H9 (cell line): Measurements from ENCODE around the gene KIF26A. TPM values are rescaled to one million over a fixed set of nuclear protein-coding genes. Genes with fewer than 3 reads are reported as not detected.

Experiments used
- DNase-seq: peaks from one replicate; pipeline ENCODE4 v3.0.0-alpha.2; 2017
- H2AFZ ChIP-seq: one replicate; pipeline ENCODE4 v1.6.1; 2013; ENCODE audit warnings: mild to moderate bottlenecking, low read length, control low read depth, moderate library complexity
- H2AK5ac ChIP-seq: 2 replicates; pipeline ENCODE4 v1.6.1; 2013; ENCODE audit warnings: low read length, control low read depth, mixed read lengths; ENCODE audit not compliant: insufficient read length
- H2BK120ac ChIP-seq: one replicate; pipeline ENCODE4 v1.6.1; 2013; ENCODE audit warnings: low read depth, mild to moderate bottlenecking, low read length, control low read depth, inconsistent platforms; ENCODE audit not compliant: poor library complexity, severe bottlenecking
- H2BK12ac ChIP-seq: 2 replicates; pipeline ENCODE4 v1.6.1; 2013; ENCODE audit warnings: low read length, control low read depth, mixed read lengths, low read depth; ENCODE audit not compliant: insufficient read length
- H2BK15ac ChIP-seq: 2 replicates; pipeline ENCODE4 v1.6.1; 2013; ENCODE audit warnings: low read depth, low read length, control low read depth
- H2BK20ac ChIP-seq: one replicate; pipeline ENCODE4 v1.6.1; 2013; ENCODE audit warnings: low read depth, mild to moderate bottlenecking, low read length, control low read depth, inconsistent platforms; ENCODE audit not compliant: poor library complexity, severe bottlenecking
- H2BK5ac ChIP-seq: 2 replicates; pipeline ENCODE4 v1.6.1; 2013; ENCODE audit warnings: low read length, control low read depth, mixed read lengths; ENCODE audit not compliant: insufficient read length
- H3K14ac ChIP-seq: 2 replicates; pipeline ENCODE4 v1.6.1; 2013; ENCODE audit warnings: low read length, control low read depth; ENCODE audit not compliant: insufficient read depth
- H3K18ac ChIP-seq: 2 replicates; pipeline ENCODE4 v1.6.1; 2013; ENCODE audit warnings: low read depth, mild to moderate bottlenecking, mixed read lengths, low read length, control low read depth; ENCODE audit not compliant: insufficient read length
- H3K23ac ChIP-seq: 2 replicates; pipeline ENCODE4 v1.6.1; 2013; ENCODE audit warnings: low read length, control low read depth, mixed read lengths, low read depth; ENCODE audit not compliant: insufficient read length
- H3K23me2 ChIP-seq: 2 replicates; pipeline ENCODE4 v1.6.1; 2013; ENCODE audit warnings: low read depth, mild to moderate bottlenecking, mixed read lengths, low read length, control low read depth; ENCODE audit not compliant: insufficient read length, poor library complexity, severe bottlenecking
- H3K27ac ChIP-seq: 2 replicates; pipeline ENCODE4 v1.5.1; 2013; ENCODE audit warnings: low read length, control low read depth, mixed read lengths, low read depth; ENCODE audit not compliant: insufficient read length
- H3K27me3 ChIP-seq: 2 replicates; pipeline ENCODE4 v1.6.1; 2013; ENCODE audit warnings: low read length, control low read depth, inconsistent platforms; ENCODE audit not compliant: insufficient read depth
- H3K4ac ChIP-seq: 2 replicates; pipeline ENCODE4 v1.6.1; 2013; ENCODE audit warnings: low read depth, mild to moderate bottlenecking, control low read depth, inconsistent platforms, low read length, moderate library complexity
- H3K4me1 ChIP-seq: 2 replicates; pipeline ENCODE4 v1.6.1; 2013; ENCODE audit warnings: low read length, control low read depth, inconsistent platforms; ENCODE audit not compliant: insufficient read depth
- H3K4me2 ChIP-seq: 2 replicates; pipeline ENCODE4 v1.6.1; 2013; ENCODE audit warnings: low read length, control low read depth, mixed read lengths; ENCODE audit not compliant: insufficient read length, insufficient read depth
- H3K56ac ChIP-seq: 2 replicates; pipeline ENCODE4 v1.6.1; 2013; ENCODE audit warnings: low read depth, mild to moderate bottlenecking, mixed read lengths, low read length, control low read depth; ENCODE audit not compliant: insufficient read length
- H3K79me1 ChIP-seq: 2 replicates; pipeline ENCODE4 v1.6.1; 2013; ENCODE audit warnings: low read depth, mild to moderate bottlenecking, moderate library complexity, low read length, control low read depth, inconsistent platforms; ENCODE audit not compliant: insufficient read depth, poor library complexity, severe bottlenecking
- H3K79me2 ChIP-seq: 2 replicates; pipeline ENCODE4 v1.6.1; 2013; ENCODE audit warnings: low read length, control low read depth, inconsistent platforms; ENCODE audit not compliant: insufficient read depth
- H3K9ac ChIP-seq: 2 replicates; pipeline ENCODE4 v1.6.1; 2013; ENCODE audit warnings: low read length, control low read depth, mixed read lengths; ENCODE audit not compliant: insufficient read length; ENCODE audit errors: extremely low read depth
- H3K9me3 ChIP-seq: one replicate; pipeline ENCODE4 v1.6.1; 2013; ENCODE audit warnings: low read depth, low read length, inconsistent platforms; ENCODE audit not compliant: control insufficient read depth
- H3T11ph ChIP-seq: one replicate; pipeline ENCODE4 v1.6.1; 2013; ENCODE audit warnings: mild to moderate bottlenecking, low read length, control low read depth, inconsistent platforms
- H4K20me1 ChIP-seq: one replicate; pipeline ENCODE4 v1.6.1; 2013; ENCODE audit not compliant: control insufficient read depth, insufficient read length, insufficient read depth
- H4K5ac ChIP-seq: 2 replicates; pipeline ENCODE4 v1.6.1; 2013; ENCODE audit warnings: low read depth, mild to moderate bottlenecking, mixed read lengths, low read length, control low read depth; ENCODE audit not compliant: insufficient read length
- H4K8ac ChIP-seq: replicated peaks from 2 replicates; pipeline ENCODE4 v1.6.1; 2013; ENCODE audit warnings: low read length, control low read depth, mixed read lengths, low read depth; ENCODE audit not compliant: insufficient read length
- H4K91ac ChIP-seq: 2 replicates; pipeline ENCODE4 v1.6.1; 2013; ENCODE audit warnings: low read depth, mild to moderate bottlenecking, moderate library complexity, mixed read lengths, low read length, control low read depth; ENCODE audit not compliant: insufficient read length
- H3K27ac Mint-ChIP-seq, 3 experiments: 2 replicates in 2 of 3; 3 replicates in 1 of 3; pipeline ENCODE4 v1.8.0; 2020 to 2021; ENCODE audit warnings: mixed read lengths in 3 of 3, mild to moderate bottlenecking in 1 of 3, moderate library complexity in 1 of 3
- H3K27me3 Mint-ChIP-seq: 2 replicates; pipeline ENCODE4 v1.8.0; 2021; ENCODE audit warnings: low read depth, mild to moderate bottlenecking, moderate library complexity, mixed read lengths
- H3K36me3 Mint-ChIP-seq, 3 experiments: 2 replicates in 2 of 3; 3 replicates in 1 of 3; pipeline ENCODE4 v1.8.0; 2020 to 2021; ENCODE audit warnings: low read depth in 3 of 3, mixed read lengths in 3 of 3; ENCODE audit not compliant: insufficient read depth in 1 of 3
- H3K4me1 Mint-ChIP-seq, 2 experiments: 2 replicates each; pipeline ENCODE4 v1.8.0; 2020; ENCODE audit warnings: mixed read lengths in 2 of 2
- H3K4me3 Mint-ChIP-seq, 2 experiments: 2 replicates in 1 of 2; 3 replicates in 1 of 2; pipeline ENCODE4 v1.8.0; 2020 to 2021; ENCODE audit warnings: mild to moderate bottlenecking in 2 of 2, mixed read lengths in 2 of 2, moderate library complexity in 1 of 2
- H3K9me3 Mint-ChIP-seq, 2 experiments: 2 replicates in 1 of 2; 3 replicates in 1 of 2; pipeline ENCODE4 v1.8.0; 2020; ENCODE audit warnings: mild to moderate bottlenecking in 2 of 2, mixed read lengths in 2 of 2, moderate library complexity in 1 of 2
- CTCF ChIP-seq: fragments of 200-600 bp; sonication (generic); conservative IDR thresholded peaks from 3 replicates; pipeline ENCODE4 v1.8.0; 2021; ENCODE audit warnings: antibody characterized with exemption, mild to moderate bottlenecking
- WGBS: extraction: QIAGEN DNeasy Blood & Tissue Kit; methylation state at CpG from one replicate; pipeline ENCODE4 v1.1.7; 2013; ENCODE audit warnings: missing lambda C conversion rate, low lambda C conversion rate, mixed read lengths; ENCODE audit not compliant: insufficient read length; ENCODE audit errors: extremely low coverage; 5-methylcytosine and 5-hydroxymethylcytosine counted together
- total RNA-seq: library from RNA; stranded (reverse); gene quantifications from 2 replicates; pipeline ENCODE4 v1.2.1, GENCODE V29; 2021

The KIF26A gene
- total RNA-seq, 1 experiment from 2014 or later, result 44.2 TPM

GRCh38 chr14:104145826-104146601 is 7.6 kb downstream of the KIF26A start:
- no peak overlapping the region for H3K9ac ChIP-seq
- H4K8ac ChIP-seq, result no peak overlapping the region
- H3K4me2 ChIP-seq, result no peak overlapping the region
- H4K91ac ChIP-seq, result no peak overlapping the region
- no CpG with 5 or more reads among the region's 15 CpGs for WGBS
- H2AFZ ChIP-seq, result no peak overlapping the region
- no peak overlapping the region for H2BK15ac ChIP-seq
- H3K14ac ChIP-seq, result no peak overlapping the region; the same call in 1 of the 2 replicates
- H3K27me3 Mint-ChIP-seq, result no peaks in the 10 kb centered on the region; the same call in 1 of the 2 replicates
- no peaks in the 10 kb centered on the region for H3K27me3 ChIP-seq
- no peak overlapping the region; a peak in 1 of 5 replicates for H3K4me3 Mint-ChIP-seq
- no peak overlapping the region for H3K23ac ChIP-seq
- no peak overlapping the region for H3K56ac ChIP-seq
- no peak overlapping the region for H2AK5ac ChIP-seq
- peaks cover 17% of the 10 kb centered on the region; the same call in 1 of the 2 replicates for H3K79me2 ChIP-seq
- H3K23me2 ChIP-seq, result no peaks in the 10 kb centered on the region
- H2BK20ac ChIP-seq, result no peak overlapping the region
- H3K4ac ChIP-seq, result no peak overlapping the region
- peak; percentile 24 for DNase-seq
- H2BK5ac ChIP-seq, result no peak overlapping the region
- H3K9me3 Mint-ChIP-seq, result no peaks in the 10 kb centered on the region
- H4K5ac ChIP-seq, result no peak overlapping the region
- H2BK12ac ChIP-seq, result no peak overlapping the region
- H3K79me1 ChIP-seq, result no peaks in the 10 kb centered on the region
- no peak overlapping the region for H3T11ph ChIP-seq
- H3K9me3 ChIP-seq, result no peaks in the 10 kb centered on the region
- peaks cover 2 to 16% (median 10%) of the 10 kb centered on the region in 3 experiments; a peak in 6 of 7 replicates for H3K36me3 Mint-ChIP-seq
- H3K4me1 Mint-ChIP-seq, result peaks cover 35 to 40% of the 10 kb centered on the region in 2 experiments
- no peak overlapping the region for H2BK120ac ChIP-seq
- H3K27ac ChIP-seq, result no peak overlapping the region
- peaks cover 2% of the 10 kb centered on the region; the same call in 1 of the 2 replicates for H3K4me1 ChIP-seq
- H4K20me1 ChIP-seq, result no peaks in the 10 kb centered on the region
- peak overlapping the region in 1 of 3 experiments; percentile 34; a peak in 2 of 7 replicates for H3K27ac Mint-ChIP-seq
- no peak for TF ChIP-seq CTCF
- H3K18ac ChIP-seq, result no peak overlapping the region
